Spinal cord (tissue), 10 donors: ENCODE measurements around the gene MRPS18A. TPM values are rescaled to one million over a fixed set of nuclear protein-coding genes. Genes with fewer than 3 reads are reported as not detected.
"Not testable (repeated sequence)": the region's sequence is repeated elsewhere in the genome, so short reads cannot be mapped to it uniquely, and the experiment has no call there.

Experiments
- DNase-seq, 6 donors: peaks; one replicate each; pipeline versions ENCODE4 v3.0.0 to v3.0.0-alpha.2; 2013 to 2015; ENCODE audit warnings: low spot score in 6 of 6, low read depth in 4 of 6
- H3K27ac ChIP-seq: one replicate; pipeline ENCODE4 v1.5.1; 2013; ENCODE audit warnings: low read depth, low read length, control low read depth
- H3K27me3 ChIP-seq: one replicate; pipeline ENCODE4 v1.6.1; 2013; ENCODE audit warnings: low read length; ENCODE audit not compliant: control insufficient read depth, insufficient read depth
- H3K36me3 ChIP-seq: one replicate; pipeline ENCODE4 v1.6.1; 2013; ENCODE audit warnings: low read length; ENCODE audit not compliant: control insufficient read depth, insufficient read depth
- H3K4me1 ChIP-seq: one replicate; pipeline ENCODE4 v1.6.1; 2013; ENCODE audit warnings: low read length; ENCODE audit not compliant: control insufficient read depth, insufficient read depth
- H3K4me3 ChIP-seq: one replicate; pipeline ENCODE4 v1.5.1; 2013; ENCODE audit warnings: low read depth, low read length, control low read depth
- H3K9me3 ChIP-seq: one replicate; pipeline ENCODE4 v1.6.1; 2013; ENCODE audit warnings: low read length; ENCODE audit not compliant: control insufficient read depth, insufficient read depth
- WGBS: methylation state at CpG from one replicate; pipeline ENCODE4 v1.1.5; 2013; ENCODE audit warnings: missing lambda C conversion rate; ENCODE audit not compliant: insufficient coverage; 5-methylcytosine and 5-hydroxymethylcytosine counted together
- polyA plus RNA-seq, 2 donors: library from polyadenylated mRNA; unstranded; fragments of 120-200 nt; gene quantifications; one replicate each; pipeline ENCODE4 v1.2.1, GENCODE V29; 2013; ENCODE audit not compliant: insufficient read length in 2 of 2
- total RNA-seq, 2 donors: library from RNA; depleted of rRNA in 1 of 2; stranded (reverse); fragments of 120-200 nt in 1 of 2; fragments of >200 nt in 1 of 2; gene quantifications; one replicate each; pipeline versions ENCODE4 v1.2.3 to v1.2.4, GENCODE V29; 2013 to 2014
- donor health status: healthy.

Gene MRPS18A
- total and polyA plus RNA-seq, 4 donors = 24.1 to 56.6 (median 32.6) TPM

- Histone ChIP-seq H3K4me1 (peaks cover 10% of the 10 kb centered on the region), H3K9me3 (no peaks in the 10 kb centered on the region), H3K36me3 (peaks cover 18% of the 10 kb centered on the region), H3K27me3 (no peaks in the 10 kb centered on the region), H3K27ac (no peak overlapping the region), H3K4me3 (peak overlapping the region; percentile 52)
- DNase-seq = no peak
- 16% methylated on average over 6 of the region's 9 CpGs for WGBS
Observed at GRCh38 chr6:43645613-43645964, 42.0 kb downstream of the MRPS18A start.

GRCh38 chr6:43644940-43645612, 42.5 kb downstream of the MRPS18A start, which contains the start of gene RSPH9:
RSPH9 (plus strand) TSS chr6:43645036; CDS start chr6:43645099, 63 bp downstream.
- Histone ChIP-seq H3K36me3 (peaks cover 23% of the 10 kb centered on the region), H3K4me3 (peak within 1 kb of the TSS; percentile 52), H3K27me3 (no peaks in the 10 kb centered on the region), H3K9me3 (no peaks in the 10 kb centered on the region), H3K4me1 (peaks cover 12% of the 10 kb centered on the region), H3K27ac (peak within 1 kb of the TSS; percentile 69)
- WGBS = 1% methylated on average over 52 of the region's 52 CpGs
- peak in 2 of 6 donors; percentile 79 to 80 for DNase-seq

- Histone ChIP-seq H3K4me3 (no peak overlapping the region), H3K9me3 (no peaks in the 10 kb centered on the region), H3K27me3 (no peaks in the 10 kb centered on the region), H3K27ac (no peak overlapping the region), H3K36me3 (peaks cover 43% of the 10 kb centered on the region), H3K4me1 (peaks cover 39% of the 10 kb centered on the region)
- DNase-seq = no peak
- 85% methylated on average over 21 of the region's 21 CpGs for WGBS
Observed at GRCh38 chr6:43639984-43640800, 47.4 kb downstream of the MRPS18A start.

- peaks cover 36% of the 10 kb centered on the region for H3K4me1 ChIP-seq
- peak overlapping the region; percentile 80 for H3K27ac ChIP-seq
- peak overlapping the region; percentile 97 for H3K4me3 ChIP-seq
- WGBS = 24% methylated on average over 3 of the region's 7 CpGs
- H3K9me3 ChIP-seq = no peaks in the 10 kb centered on the region
- no peak for DNase-seq
- peaks cover 31% of the 10 kb centered on the region for H3K36me3 ChIP-seq
- H3K27me3 ChIP-seq = no peaks in the 10 kb centered on the region
Observed at GRCh38 chr6:43636308-43636659, 51.3 kb downstream of the MRPS18A start.

GRCh38 chr6:43635387-43636307, 51.9 kb downstream of the MRPS18A start, which contains the start of gene MAD2L1BP:
MAD2L1BP (plus strand) TSS chr6:43635840; CDS start chr6:43635876, 36 bp downstream.
- Histone ChIP-seq H3K36me3 (peaks cover 26% of the 10 kb centered on the region), H3K4me1 (peaks cover 36% of the 10 kb centered on the region), H3K27ac (peak within 1 kb of the TSS; percentile 80), H3K27me3 (no peaks in the 10 kb centered on the region), H3K4me3 (peak within 1 kb of the TSS; percentile 97), H3K9me3 (no peaks in the 10 kb centered on the region)
- peak; percentile 66 to 96 (median 76) for DNase-seq
- WGBS = under 1% methylated on average over 32 of the region's 48 CpGs

GRCh38 chr6:43634702-43635303, 52.8 kb downstream of the MRPS18A start:
- WGBS = 71% methylated on average over 7 of the region's 9 CpGs

GRCh38 chr6:43633002-43633401, 54.6 kb downstream of the MRPS18A start:
- H3K36me3 ChIP-seq = peaks cover 10% of the 10 kb centered on the region
- 94% methylated on average over 5 of the region's 7 CpGs for WGBS
- H3K27ac ChIP-seq, H3K9me3 ChIP-seq, H3K27me3 ChIP-seq, DNase-seq, H3K4me3 ChIP-seq: not testable (repeated sequence)
- H3K4me1 ChIP-seq = peaks cover 47% of the 10 kb centered on the region

More at GRCh38 chr6:43634702-43635303, 52.8 kb downstream of the MRPS18A start:
- no peak overlapping the region for H3K4me3 ChIP-seq
- no peaks in the 10 kb centered on the region for H3K27me3 ChIP-seq
- peak in 1 of 6 donors; percentile 67 for DNase-seq
- peaks cover 40% of the 10 kb centered on the region for H3K4me1 ChIP-seq
- peak overlapping the region; percentile 80 for H3K27ac ChIP-seq
- H3K36me3 ChIP-seq = peaks cover 18% of the 10 kb centered on the region
- H3K9me3 ChIP-seq = no peaks in the 10 kb centered on the region

GRCh38 chr6:43630980-43631619, 56.5 kb downstream of the MRPS18A start:
- H3K9me3 ChIP-seq = no peaks in the 10 kb centered on the region
- no CpG with 5 or more reads among the region's 1 CpG for WGBS
- no peak overlapping the region for H3K27ac ChIP-seq
- peaks cover 3% of the 10 kb centered on the region for H3K36me3 ChIP-seq
- H3K4me1 ChIP-seq = peaks cover 36% of the 10 kb centered on the region
- H3K4me3 ChIP-seq = no peak overlapping the region
- DNase-seq = no peak
- no peaks in the 10 kb centered on the region for H3K27me3 ChIP-seq
